Stimulated activated CD4-positive, alpha-beta T cell treated with anti-CD3 and anti-CD28 coated beads, Interleukin-4, amount 100 ng/mL, for 4 hours (primary cell): Measurements from ENCODE around the gene DNAAF2.
"Not testable (repeated sequence)": the region's sequence is repeated elsewhere in the genome, so short reads cannot be mapped to it uniquely, and the experiment has no call there.

Experiments used
- DNase-seq, 2 experiments: peaks; one replicate each; pipeline ENCODE4 v3.0.0-alpha.2; 2020

DNAAF2 gene

GRCh38 chr14:49621114-49621881, 13.7 kb downstream of the DNAAF2 start:
- peak; percentile 43 to 57 for DNase-seq

GRCh38 chr14:49620182-49621113, 14.6 kb downstream of the DNAAF2 start, which contains the start of the genes MGAT2 and RPL36AL:
Gene MGAT2 (plus strand): TSS chr14:49620799. CDS start chr14:49621269, 470 bp downstream.
Gene RPL36AL (minus strand): TSS chr14:49620626. CDS start chr14:49619104, 1,522 bp downstream.
- peak; percentile 90 to 93 for DNase-seq

DNA sequence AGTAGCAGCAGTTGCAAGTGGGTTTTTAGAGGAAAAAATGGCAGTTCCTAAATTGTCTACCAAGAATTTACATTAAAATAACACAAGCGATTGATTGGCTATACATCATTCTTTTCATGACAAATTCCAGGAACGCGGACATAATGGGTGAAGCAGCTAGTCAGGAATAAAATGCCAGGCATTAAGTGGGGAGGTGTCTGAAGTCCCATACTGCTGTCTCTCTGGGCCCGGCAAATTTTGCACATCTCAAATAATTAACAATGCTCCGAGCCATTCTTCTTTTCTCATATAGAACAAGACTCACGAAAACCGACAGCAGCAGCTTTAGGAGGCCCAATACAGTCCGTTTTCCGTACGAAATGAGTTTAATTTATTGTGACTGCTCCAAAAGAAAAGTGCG, 15.3 kb downstream of the DNAAF2 start:
- DNase-seq: no peak

DNA sequence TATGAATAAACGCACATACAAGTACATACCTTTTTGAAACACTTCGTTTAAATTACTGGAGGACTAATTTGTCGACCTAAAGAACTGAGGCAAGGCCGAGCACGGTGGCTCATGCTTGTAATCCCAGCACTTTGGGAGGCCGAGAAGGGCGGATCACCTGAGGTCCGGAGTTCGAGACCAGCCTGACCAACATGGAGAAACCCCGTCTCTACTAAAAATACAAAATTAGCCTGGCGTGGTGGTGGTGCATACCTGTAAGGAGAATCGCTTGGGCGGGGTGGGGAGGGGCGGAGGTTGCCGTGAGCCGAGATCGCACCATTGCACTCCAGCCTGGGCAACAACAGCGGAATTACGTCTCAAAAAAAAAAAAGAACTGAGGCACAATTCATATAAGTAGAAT, 15.8 kb downstream of the DNAAF2 start:
- DNase-seq: not testable (repeated sequence)

- no peak for DNase-seq
These were observed 17.1 kb downstream of the DNAAF2 start for GRCh38 chr14:49617852-49618519.

- no peak for DNase-seq
These were observed 19.3 kb downstream of the DNAAF2 start for GRCh38 chr14:49615776-49616175.

DNA sequence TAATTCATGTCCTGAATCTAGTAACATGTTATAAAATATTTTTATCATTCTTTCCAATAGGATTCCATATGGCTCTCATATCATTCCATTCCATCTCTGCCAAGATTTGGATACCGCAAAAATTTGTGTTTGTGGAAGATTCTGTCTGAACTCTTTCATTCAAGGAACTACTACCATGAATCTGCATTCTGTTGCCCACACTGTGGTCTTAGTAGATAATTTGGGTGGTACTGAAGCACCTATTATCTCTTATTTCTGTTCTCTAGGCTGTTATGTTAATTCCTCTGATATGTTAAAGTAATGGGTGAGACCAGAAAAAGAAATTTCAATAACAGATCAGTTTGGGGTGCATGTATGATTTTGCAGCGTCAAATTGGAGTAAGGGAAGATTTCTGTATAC, 20.8 kb downstream of the DNAAF2 start:
- no peak for DNase-seq

- DNase-seq: no peak
These were observed 22.4 kb downstream of the DNAAF2 start for GRCh38 chr14:49612671-49613070.

- DNase-seq: no peak
These were observed 22.8 kb downstream of the DNAAF2 start for GRCh38 chr14:49612251-49612650.

DNA sequence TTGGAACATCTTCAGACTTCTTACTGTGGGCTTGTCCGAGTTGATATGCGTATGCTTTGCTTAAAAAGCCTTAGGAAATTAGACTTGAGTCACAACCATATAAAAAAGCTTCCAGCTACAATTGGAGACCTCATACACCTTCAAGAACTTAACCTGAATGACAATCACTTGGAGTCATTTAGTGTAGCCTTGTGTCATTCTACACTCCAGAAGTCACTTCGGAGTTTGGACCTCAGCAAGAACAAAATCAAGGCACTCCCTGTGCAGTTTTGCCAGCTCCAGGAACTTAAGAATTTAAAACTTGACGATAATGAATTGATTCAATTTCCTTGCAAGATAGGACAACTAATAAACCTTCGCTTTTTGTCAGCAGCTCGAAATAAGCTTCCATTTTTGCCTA, 27.5 kb downstream of the DNAAF2 start:
- DNase-seq: no peak

- peak; percentile 77 to 84 for DNase-seq
These were observed 36.4 kb downstream of the DNAAF2 start, which contains the start of gene LRR1 for GRCh38 chr14:49598485-49599300. Gene LRR1 (plus strand): TSS chr14:49598940. CDS start chr14:49599021, 81 bp downstream.

DNA sequence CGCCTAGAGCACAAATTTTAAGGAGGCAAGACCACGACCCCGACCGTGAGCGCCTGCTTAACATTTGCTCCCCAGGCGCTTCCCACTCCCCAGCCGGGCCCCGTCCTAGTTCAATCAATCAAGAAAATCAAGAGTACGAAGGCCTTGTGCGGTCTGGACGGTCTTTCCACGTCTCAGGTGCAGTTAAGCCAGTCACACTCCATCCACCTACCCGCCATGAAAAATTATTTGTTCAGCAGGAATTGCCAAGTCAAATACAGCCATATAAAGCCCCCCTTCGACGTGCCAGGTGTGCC, 36.9 kb downstream of the DNAAF2 start:
- no peak for DNase-seq

DNA sequence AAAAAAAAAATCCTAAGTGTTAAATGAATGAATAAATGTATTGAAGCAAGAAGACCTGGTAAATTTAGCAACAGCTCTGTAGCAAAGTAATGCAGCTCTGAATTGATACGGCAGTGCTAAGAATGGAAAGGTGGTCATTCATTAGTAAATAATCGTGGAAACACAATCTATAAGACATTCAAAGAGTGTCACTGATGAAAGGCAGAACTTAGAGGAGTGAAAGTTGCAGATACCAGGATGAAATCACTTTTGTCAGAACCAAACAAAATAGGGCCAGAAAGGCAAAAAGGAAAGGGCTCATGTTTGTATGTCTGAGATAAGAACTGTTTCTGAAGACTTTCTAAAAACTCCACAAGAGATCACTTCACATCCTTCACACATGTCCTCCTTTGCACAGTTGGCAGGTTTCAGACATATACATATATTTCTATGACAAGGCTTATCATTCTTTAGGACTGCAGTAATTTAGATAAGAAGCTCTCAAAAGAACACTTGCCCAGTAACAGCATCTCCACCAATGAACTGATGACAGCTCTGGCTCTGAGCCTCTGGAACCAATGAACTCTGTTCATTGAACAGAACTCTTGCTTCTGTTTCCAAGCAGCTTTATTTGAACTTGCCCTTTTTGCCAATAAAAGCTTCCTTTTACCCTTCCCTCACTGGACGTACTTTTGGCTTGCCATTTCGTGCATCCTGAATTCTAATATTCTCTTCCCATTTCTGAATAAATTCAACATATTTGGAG, 40.5 kb downstream of the DNAAF2 start:
- no peak for DNase-seq

GRCh38 chr14:49593016-49593415, 42.0 kb downstream of the DNAAF2 start:
- no peak for DNase-seq

DNA sequence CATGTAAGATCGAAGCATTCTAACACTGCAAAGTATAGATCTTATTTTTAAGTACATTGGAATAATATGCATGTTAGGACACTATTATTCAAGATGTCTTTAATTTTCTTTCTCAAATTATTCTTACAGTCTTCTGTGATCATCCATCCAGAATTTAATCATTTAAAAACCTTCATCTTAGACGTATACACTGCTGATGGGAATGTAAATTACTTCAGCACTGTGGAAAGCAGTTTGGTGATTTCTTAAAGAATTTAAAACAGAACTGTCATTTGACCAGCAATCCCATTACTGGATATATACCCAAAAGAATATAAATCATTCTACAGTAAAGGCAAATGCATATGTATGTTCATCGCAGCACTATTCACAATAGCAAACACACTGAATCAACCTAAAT, 45.7 kb downstream of the DNAAF2 start:
- DNase-seq: no peak

- DNase-seq: peak in 1 of 2 experiments; percentile 47
These were observed 48.2 kb downstream of the DNAAF2 start for GRCh38 chr14:49586673-49587460.

DNA sequence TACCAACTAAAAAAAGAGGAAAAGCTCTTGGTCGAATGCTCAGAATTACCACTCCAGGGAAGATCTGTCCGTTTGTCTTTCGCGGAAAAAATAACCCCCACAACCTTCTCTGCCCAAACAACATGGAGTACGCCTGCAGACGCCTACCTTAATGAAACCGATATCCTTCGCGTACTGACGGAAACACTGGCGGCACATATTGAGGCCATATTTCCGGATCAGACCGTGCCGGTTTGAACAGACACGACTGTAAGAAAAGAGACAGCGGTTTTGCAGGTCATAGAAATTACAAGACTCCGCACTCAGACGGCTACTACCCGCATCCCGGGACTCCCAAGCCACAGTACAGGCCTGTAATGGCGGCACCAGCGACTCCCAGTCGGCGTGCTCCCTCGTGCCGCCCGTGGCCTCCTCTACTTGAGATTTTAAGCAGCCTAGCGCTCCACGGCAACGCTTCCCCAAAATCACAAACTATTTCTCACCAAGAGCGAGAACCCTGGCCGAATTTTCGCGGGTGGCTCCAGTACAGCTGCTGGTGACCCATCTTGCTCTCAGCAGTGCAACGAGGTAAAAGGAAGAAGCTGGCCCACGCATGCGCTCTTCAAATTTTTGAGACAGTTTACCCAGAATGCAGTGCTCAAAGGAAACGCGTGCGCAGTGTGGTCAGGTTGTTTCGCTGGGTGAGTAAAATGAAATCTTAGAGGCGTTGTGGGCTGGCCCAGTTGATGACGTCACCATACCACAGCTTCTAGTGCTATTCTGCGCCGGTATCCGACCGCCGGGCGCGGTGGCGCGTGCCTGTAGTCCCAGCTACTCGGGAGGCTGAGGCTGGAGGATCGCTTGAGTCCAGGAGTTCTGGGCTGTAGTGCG, 49.0 kb downstream of the DNAAF2 start, which contains the start of gene RPS29:
RPS29 (minus strand) TSS at position 578 of the 870 bp plus-strand sequence; CDS start at position 544, 34 bp downstream.
- DNase-seq: peak; percentile 94 to 98

DNA sequence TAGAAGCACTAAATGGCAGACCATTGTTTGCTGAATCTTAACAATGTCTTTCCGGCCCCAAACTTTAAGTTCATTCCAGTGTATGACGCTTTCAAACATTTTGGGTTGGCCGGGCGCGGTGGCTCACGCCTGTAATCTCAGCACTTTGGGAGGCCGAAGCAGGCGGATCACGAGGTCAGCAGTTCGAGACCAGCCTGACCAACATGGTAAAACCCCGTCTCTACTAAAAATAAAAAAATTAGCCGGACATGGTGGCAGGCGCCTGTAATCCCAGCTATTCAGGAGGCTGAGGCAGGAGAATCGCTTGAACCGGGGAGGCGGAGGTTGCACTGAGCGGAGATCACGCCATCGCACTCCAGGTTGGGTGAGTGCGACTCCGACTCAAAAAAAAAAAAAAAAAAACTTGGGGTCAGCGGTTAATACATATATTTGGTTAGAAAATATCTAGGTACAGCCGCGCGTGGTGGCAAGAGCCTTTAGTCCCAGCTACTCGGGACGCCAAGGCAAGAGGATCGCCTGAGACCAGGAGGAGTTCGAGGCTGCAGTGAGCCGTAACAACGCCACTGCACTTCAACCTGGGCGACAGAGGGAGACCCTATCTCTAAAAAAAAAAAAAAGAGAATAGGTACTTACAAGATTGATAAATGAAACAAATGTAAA, 49.9 kb downstream of the DNAAF2 start:
- DNase-seq: not testable (repeated sequence)

- DNase-seq: no peak
These were observed 51.0 kb downstream of the DNAAF2 start for GRCh38 chr14:49584058-49584457.
